ENCODE data around the gene PDCD1.

GRCh38 chr2:241827394-241827793, 31.3 kb downstream of the PDCD1 start:
- TF ChIP-seq EZH2 (IDR thresholded peaks at IDR 0.05; ENCODE audit: borderline replicate concordance, insufficient read depth, low read depth, low read length, poor library complexity, severe bottlenecking), result no peak
- TF ChIP-seq, protein P1, sequence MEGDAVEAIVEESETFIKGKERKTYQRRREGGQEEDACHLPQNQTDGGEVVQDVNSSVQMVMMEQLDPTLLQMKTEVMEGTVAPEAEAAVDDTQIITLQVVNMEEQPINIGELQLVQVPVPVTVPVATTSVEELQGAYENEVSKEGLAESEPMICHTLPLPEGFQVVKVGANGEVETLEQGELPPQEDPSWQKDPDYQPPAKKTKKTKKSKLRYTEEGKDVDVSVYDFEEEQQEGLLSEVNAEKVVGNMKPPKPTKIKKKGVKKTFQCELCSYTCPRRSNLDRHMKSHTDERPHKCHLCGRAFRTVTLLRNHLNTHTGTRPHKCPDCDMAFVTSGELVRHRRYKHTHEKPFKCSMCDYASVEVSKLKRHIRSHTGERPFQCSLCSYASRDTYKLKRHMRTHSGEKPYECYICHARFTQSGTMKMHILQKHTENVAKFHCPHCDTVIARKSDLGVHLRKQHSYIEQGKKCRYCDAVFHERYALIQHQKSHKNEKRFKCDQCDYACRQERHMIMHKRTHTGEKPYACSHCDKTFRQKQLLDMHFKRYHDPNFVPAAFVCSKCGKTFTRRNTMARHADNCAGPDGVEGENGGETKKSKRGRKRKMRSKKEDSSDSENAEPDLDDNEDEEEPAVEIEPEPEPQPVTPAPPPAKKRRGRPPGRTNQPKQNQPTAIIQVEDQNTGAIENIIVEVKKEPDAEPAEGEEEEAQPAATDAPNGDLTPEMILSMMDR (IDR thresholded peaks at IDR 0.05), result no peak
